SKM-1 treated with dmso at 0.1 percent for 144 hours (cell line): ENCODE data around the gene OSBPL10.
A peak's percentile ranks its signal among the peaks of the same experiment; 100 is the strongest.
"Not testable (repeated sequence)": the region's sequence is repeated elsewhere in the genome, so short reads cannot be mapped to it uniquely, and the experiment has no call there.

ENCODE experiments used
- DNase-seq: peaks from one replicate; lab custom pipeline; 2025; ENCODE audit not compliant: unreplicated experiment; lab: John Stamatoyannopoulos, UW

Gene OSBPL10

DNA sequence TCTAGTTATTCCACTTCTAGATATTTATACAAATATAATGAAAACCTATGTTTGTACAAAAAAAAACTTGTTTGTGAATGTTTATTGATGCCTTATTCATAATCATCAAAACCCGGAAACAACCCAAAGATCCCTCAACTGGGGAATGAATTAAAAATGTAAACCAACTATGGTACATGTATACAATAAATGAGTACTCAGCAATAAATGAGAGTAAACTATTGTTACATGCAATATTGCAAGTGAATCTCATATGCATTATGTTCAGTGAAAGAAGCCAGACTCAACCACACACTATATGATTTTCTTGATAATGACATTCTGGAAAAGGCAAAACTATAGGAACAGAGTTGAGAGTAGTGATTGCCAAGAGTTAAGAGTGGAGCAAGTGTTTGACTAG, 12.8 kb upstream of the OSBPL10 start:
- no peak for DNase-seq

- DNase-seq, result not testable (repeated sequence)
These were observed 11.9 kb upstream of the OSBPL10 start for GRCh38 chr3:31992995-31993394.

DNA sequence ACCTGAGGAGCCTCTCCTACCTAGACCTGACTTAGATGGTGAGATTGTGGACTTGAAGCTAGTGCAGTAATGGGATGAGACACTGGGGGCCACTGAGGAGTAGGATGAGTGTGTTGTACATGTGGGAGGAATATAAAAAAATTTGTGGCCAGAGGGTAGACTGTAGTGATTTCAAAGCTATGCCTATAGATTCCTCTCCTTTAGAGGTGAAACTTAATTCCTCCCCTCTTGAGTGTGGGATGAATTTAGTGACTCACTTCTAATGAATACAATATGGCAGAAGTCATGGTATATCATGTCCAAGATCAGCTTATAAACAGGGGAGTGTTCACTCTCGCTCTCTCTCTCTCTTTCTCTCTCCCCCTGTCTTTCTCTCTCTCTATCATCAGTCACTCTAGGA, 7.2 kb upstream of the OSBPL10 start:
- DNase-seq, result no peak

DNA sequence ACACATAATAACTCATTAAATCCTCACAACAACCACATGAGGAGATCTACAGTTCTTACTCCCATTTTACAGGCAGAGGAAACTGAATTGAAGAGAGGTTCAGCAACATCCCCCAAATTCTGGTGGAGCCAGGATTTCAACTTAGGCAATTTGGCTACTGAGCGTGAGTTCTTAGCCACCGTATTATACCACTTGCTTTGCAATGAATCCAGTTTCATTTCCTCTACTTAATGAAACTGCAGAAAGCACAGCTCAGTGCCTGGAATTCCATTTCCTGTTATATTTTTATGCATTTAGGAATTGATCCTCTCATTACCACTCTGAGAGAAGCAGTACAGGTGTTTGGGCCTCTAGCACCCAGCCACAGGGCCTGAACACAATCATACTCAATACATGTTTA, 4.8 kb upstream of the OSBPL10 start:
- DNase-seq, result no peak

GRCh38 chr3:31984321-31984720, 3.3 kb upstream of the OSBPL10 start:
- DNase-seq, result no peak

DNA sequence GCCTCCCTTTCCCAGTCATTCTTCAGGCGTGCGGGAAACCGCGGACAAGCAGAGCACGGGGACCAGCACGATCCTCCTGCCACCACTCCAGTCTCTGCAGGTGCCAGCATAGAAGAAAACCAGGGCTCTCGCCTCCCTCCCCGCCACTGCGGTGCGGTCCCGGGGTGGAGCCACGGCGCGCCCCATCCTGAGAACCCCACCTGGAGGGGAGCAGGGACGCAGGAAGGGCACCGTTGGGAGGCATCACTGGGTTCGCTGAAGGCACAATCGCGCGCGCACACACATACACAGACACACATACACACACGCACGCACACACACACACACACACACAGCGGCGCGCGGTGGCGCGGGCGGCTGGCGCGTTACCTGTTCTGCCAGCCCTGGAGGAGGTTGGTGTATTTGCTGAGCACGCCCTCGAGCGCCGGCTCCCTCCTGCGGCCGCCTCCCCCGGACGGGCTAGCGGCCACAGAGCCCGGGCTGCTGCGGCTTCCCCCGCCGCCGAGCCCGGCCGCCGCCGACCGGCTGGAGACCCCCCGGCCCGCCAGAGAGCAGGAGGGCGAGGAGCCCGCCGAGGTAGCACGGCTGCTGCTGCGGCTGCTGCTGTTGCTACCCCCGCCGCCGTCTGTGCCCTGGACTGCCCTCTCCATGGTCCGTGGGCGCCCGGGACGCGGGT, 394 bp downstream of the OSBPL10 start:
- peak; percentile 9 for DNase-seq

- no peak for DNase-seq
These were observed 1.9 kb downstream of the OSBPL10 start for GRCh38 chr3:31979001-31979697.

DNA sequence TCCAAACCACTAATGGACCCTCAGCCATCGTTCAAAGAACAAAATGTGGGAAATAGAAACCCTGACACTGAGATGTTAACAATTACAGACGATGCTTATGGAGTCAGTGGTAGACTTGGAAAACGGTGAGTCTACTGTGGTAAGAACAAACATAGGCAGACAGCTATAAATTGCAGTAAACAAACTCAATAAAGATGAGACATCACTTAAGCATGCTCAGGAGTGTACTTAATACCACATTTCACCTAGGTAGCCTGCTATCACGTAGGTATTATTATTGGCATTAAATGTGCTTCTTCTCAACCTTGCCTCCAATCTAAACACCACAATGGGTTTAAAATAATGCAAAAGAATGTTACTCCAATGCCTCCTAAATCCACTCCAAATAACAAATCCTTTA, 2.5 kb downstream of the OSBPL10 start:
- DNase-seq, result no peak

- DNase-seq, result no peak
These were observed 3.3 kb downstream of the OSBPL10 start for GRCh38 chr3:31977736-31978135.

GRCh38 chr3:31976302-31976701, 4.8 kb downstream of the OSBPL10 start:
- no peak for DNase-seq

DNA sequence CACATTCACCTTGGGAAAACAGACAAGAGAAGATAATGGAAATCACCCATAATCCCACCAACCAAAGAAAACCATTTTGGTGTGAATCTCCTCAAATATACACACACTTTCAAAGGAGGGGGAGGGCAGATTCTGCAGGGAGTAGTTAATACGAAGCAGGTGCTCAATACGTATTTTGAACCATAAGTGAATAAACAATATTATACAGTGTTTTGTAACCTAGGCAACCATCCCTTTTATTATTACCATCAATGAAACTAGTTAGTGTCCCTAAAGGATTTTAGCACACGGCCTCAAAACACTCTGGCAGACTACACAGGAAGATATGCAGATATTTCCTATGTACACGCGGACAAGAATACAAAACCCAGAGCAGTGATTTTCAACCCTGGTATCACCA, 6.1 kb downstream of the OSBPL10 start:
- no peak for DNase-seq

GRCh38 chr3:31974471-31974870, 6.6 kb downstream of the OSBPL10 start:
- no peak for DNase-seq

GRCh38 chr3:31973837-31974236, 7.2 kb downstream of the OSBPL10 start:
- no peak for DNase-seq

DNA sequence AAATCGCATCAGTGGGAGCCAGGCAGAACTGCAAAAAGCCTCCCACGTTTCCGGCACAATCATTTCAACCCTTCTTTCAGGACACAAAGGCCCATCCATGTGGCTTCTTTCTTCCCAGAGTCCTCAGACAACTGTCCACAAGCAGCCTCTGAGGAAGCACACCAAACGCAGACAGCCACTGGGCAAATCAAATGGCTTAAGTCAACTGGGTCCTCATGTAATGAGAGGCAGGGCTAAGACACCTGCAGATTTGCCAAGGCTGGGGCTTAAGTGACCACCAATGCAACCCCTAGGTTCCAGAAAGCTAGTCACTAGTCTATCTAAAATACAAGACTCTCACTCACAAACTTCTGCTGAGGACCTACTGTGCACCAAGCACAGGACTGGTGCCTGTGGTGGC, 8.0 kb downstream of the OSBPL10 start:
- DNase-seq, result no peak

DNA sequence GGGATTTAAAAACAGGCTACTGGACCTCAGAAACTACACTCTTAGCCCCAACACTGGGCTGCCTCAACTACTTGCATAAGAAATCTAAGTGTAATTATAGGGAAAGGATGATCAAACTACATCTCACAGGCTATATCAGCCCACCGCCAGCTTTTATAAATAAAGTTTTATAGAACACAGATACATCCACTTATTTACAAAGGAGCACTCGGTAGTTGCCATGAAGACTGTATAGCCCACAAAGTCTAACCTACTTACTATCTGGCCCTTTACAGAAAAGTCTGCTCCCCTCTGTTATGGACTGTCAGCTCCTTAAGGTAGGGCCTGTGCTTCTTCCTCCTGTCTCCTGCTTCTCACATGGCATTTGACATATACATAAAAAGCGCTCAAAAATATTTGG, 9.5 kb downstream of the OSBPL10 start:
- no peak for DNase-seq

- no peak for DNase-seq
These were observed 12.1 kb downstream of the OSBPL10 start for GRCh38 chr3:31968927-31969418.

DNA sequence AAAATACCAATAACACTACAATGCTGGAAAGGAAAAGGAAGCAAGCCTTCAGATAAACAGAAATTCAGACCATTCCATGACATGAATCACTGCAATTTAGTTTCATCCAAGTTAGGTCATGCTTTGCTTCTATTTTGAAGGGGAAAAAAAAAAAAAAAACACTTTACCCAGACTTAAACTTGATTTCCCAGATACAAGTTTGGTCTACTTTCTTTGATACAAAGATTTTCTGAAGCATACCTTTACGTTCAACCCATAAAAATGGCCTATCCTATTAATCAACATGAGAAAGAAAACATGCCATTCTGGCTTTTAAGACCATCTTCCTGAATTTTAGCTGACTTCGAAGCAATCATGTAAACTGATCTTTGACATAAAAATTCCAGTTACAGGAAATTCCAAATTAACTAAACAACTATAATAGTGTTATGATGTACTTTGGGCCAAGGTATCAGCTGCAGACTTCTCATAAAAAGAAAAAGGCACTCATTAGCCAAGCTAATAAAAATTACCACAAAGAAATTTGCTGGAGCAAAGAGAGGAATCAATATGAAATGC, 12.6 kb downstream of the OSBPL10 start:
- DNase-seq, result no peak

DNA sequence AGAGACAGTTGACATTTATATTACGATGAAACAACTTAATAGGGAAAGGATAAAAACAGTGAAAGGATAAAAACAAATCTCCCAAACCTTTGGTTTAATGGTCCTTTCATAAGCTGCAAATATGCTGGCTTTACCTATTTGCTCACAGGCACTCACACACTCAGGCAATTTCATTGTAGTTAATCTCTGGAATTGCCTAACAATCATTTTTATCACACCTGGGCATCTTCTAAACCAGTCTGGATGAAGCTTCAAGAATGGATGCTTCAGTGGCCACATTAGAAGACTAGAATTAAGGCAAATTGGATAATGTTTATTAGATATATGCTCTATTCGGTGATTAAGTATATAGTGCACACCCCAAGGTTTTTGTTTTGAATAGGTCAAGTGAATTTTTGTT, 13.5 kb downstream of the OSBPL10 start:
- DNase-seq, result no peak

DNA sequence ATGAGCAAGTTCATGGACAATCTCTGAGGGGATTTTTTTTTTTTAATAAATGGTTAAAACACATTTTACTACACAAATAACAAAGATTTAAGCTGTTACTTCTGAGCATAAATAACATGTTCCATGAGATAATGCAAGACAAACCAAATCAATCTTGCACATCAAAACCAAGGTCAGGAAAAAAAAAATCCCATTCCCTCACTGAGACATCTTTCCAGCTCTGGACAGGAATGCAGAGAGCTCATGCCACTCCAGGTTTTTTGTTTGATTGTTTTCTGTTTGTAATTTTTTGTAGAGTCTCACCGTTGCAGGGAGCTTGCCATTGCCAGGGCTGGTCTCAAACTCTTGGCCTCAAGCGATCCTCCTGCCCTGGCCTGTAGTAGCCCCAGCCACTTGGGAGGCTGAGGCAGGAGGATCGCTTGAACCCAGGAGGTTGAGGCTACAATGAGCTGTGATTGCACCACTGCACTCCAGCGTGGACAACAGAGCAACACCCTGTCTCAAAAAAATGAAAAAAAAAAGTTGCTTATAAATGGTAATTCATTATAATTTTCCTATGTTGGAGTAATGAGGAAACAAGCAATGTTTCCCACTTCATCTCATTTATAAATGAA, 14.0 kb downstream of the OSBPL10 start:
- DNase-seq, result no peak

- DNase-seq, result no peak
These were observed 18.3 kb downstream of the OSBPL10 start for GRCh38 chr3:31962801-31963205.

DNA sequence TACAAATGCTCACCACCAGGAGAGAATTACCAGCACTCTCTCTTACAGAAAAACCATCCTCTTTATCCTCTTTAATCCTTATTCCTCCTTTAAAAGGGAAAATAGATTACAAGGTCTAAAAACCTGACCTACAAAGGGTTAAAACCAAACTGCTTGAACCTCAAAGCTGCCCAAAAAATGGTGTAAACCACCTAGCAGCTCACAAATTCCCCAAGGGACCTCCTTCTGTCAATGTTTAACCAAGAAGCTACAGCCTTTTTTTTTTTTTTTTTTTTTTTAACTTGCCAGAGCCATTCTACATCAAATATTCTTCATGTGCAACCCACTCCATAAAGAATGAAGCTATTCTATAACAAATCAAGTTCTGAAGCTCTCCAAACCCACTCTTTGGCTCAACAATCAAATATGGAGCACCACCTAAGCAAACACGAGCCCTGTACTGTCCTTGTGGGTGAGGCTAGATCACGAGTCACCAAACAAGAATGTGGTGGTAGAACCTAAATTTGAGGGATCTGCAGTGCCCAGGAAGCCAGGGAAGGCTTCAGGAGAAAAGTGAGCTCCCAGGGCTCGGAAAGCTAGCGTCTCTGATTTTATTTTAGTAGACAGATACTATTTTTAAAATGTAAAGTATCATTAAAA, 20.1 kb downstream of the OSBPL10 start:
- no peak for DNase-seq
